Trophoblast cell (in vitro differentiated cells and primary cell): ENCODE measurements around the gene FKBP14.

Experiments
- DNase-seq, 2 donors: peaks; one replicate each; pipeline ENCODE4 v3.0.0-alpha.2; 2016
- H2AFZ ChIP-seq: 2 replicates; pipeline ENCODE4 v1.6.1; 2013; ENCODE audit warnings: low read length, moderate library complexity, mild to moderate bottlenecking; ENCODE audit not compliant: insufficient read depth, poor library complexity
- H2AK5ac ChIP-seq: 2 replicates; pipeline ENCODE4 v1.6.1; 2013; ENCODE audit warnings: mild to moderate bottlenecking, low read length
- H2BK120ac ChIP-seq: 2 replicates; pipeline ENCODE4 v1.6.1; 2013; ENCODE audit warnings: low read length, mild to moderate bottlenecking, moderate library complexity; ENCODE audit not compliant: insufficient read depth, poor library complexity
- H2BK12ac ChIP-seq: 2 replicates; pipeline ENCODE4 v1.6.1; 2013; ENCODE audit warnings: mild to moderate bottlenecking, low read length, moderate library complexity
- H2BK5ac ChIP-seq: 2 replicates; pipeline ENCODE4 v1.6.1; 2013; ENCODE audit warnings: low read length, low read depth, moderate library complexity, mild to moderate bottlenecking; ENCODE audit not compliant: poor library complexity
- H3K14ac ChIP-seq: 2 replicates; pipeline ENCODE4 v1.6.1; 2013; ENCODE audit warnings: mild to moderate bottlenecking, low read length
- H3K18ac ChIP-seq: 2 replicates; pipeline ENCODE4 v1.6.1; 2013; ENCODE audit warnings: mild to moderate bottlenecking, low read length
- H3K23ac ChIP-seq: 2 replicates; pipeline ENCODE4 v1.6.1; 2013; ENCODE audit warnings: low read length
- H3K27ac ChIP-seq: 2 replicates; pipeline ENCODE4 v1.5.1; 2013; ENCODE audit warnings: low read depth, mild to moderate bottlenecking, inconsistent platforms, low read length, moderate library complexity
- H3K27me3 ChIP-seq: 2 replicates; pipeline ENCODE4 v1.6.1; 2013; ENCODE audit warnings: inconsistent platforms, mild to moderate bottlenecking, low read length, moderate library complexity; ENCODE audit not compliant: insufficient read depth
- H3K36me3 ChIP-seq, 2 experiments: 1 replicate in 1 of 2; 2 replicates in 1 of 2; pipeline ENCODE4 v1.6.1; 2013; ENCODE audit warnings: low read length in 2 of 2, mild to moderate bottlenecking in 2 of 2, moderate library complexity in 1 of 2; ENCODE audit not compliant: insufficient read depth in 2 of 2, control insufficient read depth in 1 of 2
- H3K4ac ChIP-seq: 2 replicates; pipeline ENCODE4 v1.6.1; 2013; ENCODE audit warnings: low read depth, mild to moderate bottlenecking, low read length, moderate library complexity
- H3K4me1 ChIP-seq, 2 experiments: 1 replicate in 1 of 2; 2 replicates in 1 of 2; pipeline ENCODE4 v1.6.1; 2013; ENCODE audit warnings: low read length in 2 of 2, mild to moderate bottlenecking in 2 of 2, moderate library complexity in 1 of 2; ENCODE audit not compliant: insufficient read depth in 2 of 2, control insufficient read depth in 1 of 2
- H3K4me2 ChIP-seq: 2 replicates; pipeline ENCODE4 v1.6.1; 2013; ENCODE audit warnings: inconsistent platforms, mild to moderate bottlenecking, low read length, moderate library complexity
- H3K4me3 ChIP-seq: 2 replicates; pipeline ENCODE4 v1.5.1; 2013; ENCODE audit warnings: mild to moderate bottlenecking, low read depth, low read length, inconsistent platforms
- H3K79me1 ChIP-seq: one replicate; pipeline ENCODE4 v1.6.1; 2013; ENCODE audit warnings: low read length
- H3K79me2 ChIP-seq: 2 replicates; pipeline ENCODE4 v1.6.1; 2013; ENCODE audit warnings: low read length, mild to moderate bottlenecking; ENCODE audit not compliant: control insufficient read depth, insufficient read depth, poor library complexity
- H3K9ac ChIP-seq: 2 replicates; pipeline ENCODE4 v1.6.1; 2013; ENCODE audit warnings: mild to moderate bottlenecking, low read length
- H3K9me3 ChIP-seq: 2 replicates; pipeline ENCODE4 v1.6.1; 2013; ENCODE audit warnings: low read depth, mild to moderate bottlenecking, control low read depth, inconsistent platforms, low read length; ENCODE audit not compliant: insufficient read depth
- H4K12ac ChIP-seq: 2 replicates; pipeline ENCODE4 v1.6.1; 2013; ENCODE audit warnings: low read depth, mild to moderate bottlenecking, low read length, moderate library complexity
- H4K8ac ChIP-seq: 2 replicates; pipeline ENCODE4 v1.6.1; 2013; ENCODE audit warnings: low read depth, mild to moderate bottlenecking, low read length, moderate library complexity
- H4K91ac ChIP-seq: one replicate; pipeline ENCODE4 v1.6.1; 2013; ENCODE audit warnings: low read depth, mild to moderate bottlenecking, low read length, moderate library complexity
- WGBS: extraction: QIAGEN DNeasy Blood & Tissue Kit; methylation state at CpG from one replicate; pipeline ENCODE4 v1.1.7; 2013; ENCODE audit warnings: missing lambda C conversion rate; ENCODE audit not compliant: insufficient read length, insufficient coverage; ENCODE audit errors: extremely low coverage; 5-methylcytosine and 5-hydroxymethylcytosine counted together

FKBP14 gene

DNA sequence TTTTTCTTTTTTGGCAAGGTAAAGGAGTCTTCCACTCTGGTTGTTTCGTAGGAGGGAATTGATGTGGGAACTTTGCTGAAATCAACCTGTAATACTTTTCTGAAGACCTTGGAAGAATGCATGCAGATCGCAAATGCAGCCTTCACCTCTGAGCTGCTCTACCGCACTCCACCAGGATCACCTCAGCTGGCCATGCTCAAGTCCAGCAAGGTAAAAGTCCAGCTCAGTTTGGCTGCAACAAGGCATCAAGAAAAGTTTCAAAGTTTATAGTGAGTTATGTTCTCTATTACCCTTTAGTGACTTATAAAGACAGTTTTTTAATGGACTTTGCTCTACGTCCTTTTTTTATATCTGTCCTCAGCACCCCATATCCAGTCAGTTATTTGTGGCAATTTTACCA, 22.7 kb upstream of the FKBP14 start:
- H3K4me3 ChIP-seq, result no peak overlapping the region
- no peaks in the 10 kb centered on the region for H3K9me3 ChIP-seq
- H3K14ac ChIP-seq, result no peak overlapping the region
- H3K9ac ChIP-seq, result no peak overlapping the region
- WGBS, result no CpG with 5 or more reads among the region's 4 CpGs
- H4K8ac ChIP-seq, result no peak overlapping the region
- H2AFZ ChIP-seq, result no peak overlapping the region
- no peaks in the 10 kb centered on the region for H3K4me1 ChIP-seq
- no peaks in the 10 kb centered on the region for H3K79me1 ChIP-seq
- H3K18ac ChIP-seq, result no peak overlapping the region
- H3K23ac ChIP-seq, result no peak overlapping the region
- H3K27ac ChIP-seq, result no peak overlapping the region
- H4K12ac ChIP-seq, result no peak overlapping the region
- H3K27me3 ChIP-seq, result no peaks in the 10 kb centered on the region
- no peak overlapping the region for H2BK12ac ChIP-seq
- no peak overlapping the region for H2AK5ac ChIP-seq
- H3K4ac ChIP-seq, result no peak overlapping the region
- H3K79me2 ChIP-seq, result no peaks in the 10 kb centered on the region
- no peak for DNase-seq
- no peak overlapping the region for H2BK5ac ChIP-seq
- no peak overlapping the region for H3K4me2 ChIP-seq
- no peak overlapping the region for H2BK120ac ChIP-seq
- H3K36me3 ChIP-seq, result peaks cover 13 to 31% of the 10 kb centered on the region in 2 experiments
- no peak overlapping the region for H4K91ac ChIP-seq

DNA sequence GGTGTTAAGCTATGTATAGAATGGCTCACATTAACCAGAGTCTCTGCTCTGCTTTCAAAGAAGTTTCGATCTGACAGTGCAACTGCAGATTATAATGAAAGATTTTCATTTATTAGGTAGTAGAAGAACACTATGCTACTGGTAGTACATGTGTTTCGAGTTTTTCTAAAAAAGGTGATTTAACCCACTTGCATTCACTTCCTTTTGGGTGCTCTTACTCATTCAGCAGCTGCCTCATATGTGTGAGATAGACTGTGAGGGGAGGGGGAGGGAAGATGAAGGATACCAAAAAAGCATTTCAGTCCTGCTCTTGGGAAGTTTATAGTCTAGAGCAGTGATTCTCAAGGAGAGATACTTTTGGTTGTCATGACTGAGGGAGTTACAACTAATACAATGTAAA, 22.1 kb upstream of the FKBP14 start:
- no peaks in the 10 kb centered on the region for H3K9me3 ChIP-seq
- no peak overlapping the region for H3K18ac ChIP-seq
- H3K9ac ChIP-seq, result no peak overlapping the region
- H3K27me3 ChIP-seq, result no peaks in the 10 kb centered on the region
- no peak overlapping the region for H2BK12ac ChIP-seq
- H3K79me1 ChIP-seq, result no peaks in the 10 kb centered on the region
- no peaks in the 10 kb centered on the region for H3K79me2 ChIP-seq
- no peaks in the 10 kb centered on the region for H3K4me1 ChIP-seq
- H2BK120ac ChIP-seq, result no peak overlapping the region
- no CpG with 5 or more reads among the region's 2 CpGs for WGBS
- no peak overlapping the region for H2AK5ac ChIP-seq
- H3K14ac ChIP-seq, result no peak overlapping the region
- no peak overlapping the region for H4K91ac ChIP-seq
- no peak overlapping the region for H3K4ac ChIP-seq
- H4K12ac ChIP-seq, result no peak overlapping the region
- no peak overlapping the region for H3K27ac ChIP-seq
- no peak overlapping the region for H3K4me2 ChIP-seq
- no peak overlapping the region for H2BK5ac ChIP-seq
- no peak overlapping the region for H3K23ac ChIP-seq
- H2AFZ ChIP-seq, result no peak overlapping the region
- no peak for DNase-seq
- no peak overlapping the region for H3K4me3 ChIP-seq
- H4K8ac ChIP-seq, result no peak overlapping the region
- H3K36me3 ChIP-seq, result peaks cover 13 to 29% of the 10 kb centered on the region in 2 experiments

DNA sequence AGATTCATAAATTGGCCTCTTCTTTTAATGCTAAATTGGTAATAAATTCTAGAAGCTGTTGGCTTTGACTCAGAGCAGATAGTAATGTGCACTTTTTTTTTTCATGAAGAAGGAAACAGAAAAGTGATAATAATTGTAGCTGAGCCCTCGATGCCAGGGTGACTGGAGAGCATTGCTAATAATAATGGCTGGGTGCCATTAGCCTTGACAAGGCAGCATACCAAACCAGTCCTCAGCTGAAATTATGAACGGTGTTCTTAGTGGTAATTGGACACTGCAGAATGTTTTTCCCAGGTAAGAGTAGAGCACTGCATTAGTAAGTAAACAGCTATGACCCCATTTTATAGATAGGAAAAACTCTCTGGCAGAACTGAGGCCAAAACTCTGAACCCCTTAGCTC, 20.6 kb upstream of the FKBP14 start:
- H4K91ac ChIP-seq, result no peak overlapping the region
- H3K36me3 ChIP-seq, result peaks cover 12 to 23% of the 10 kb centered on the region in 2 experiments
- WGBS, result no CpG with 5 or more reads among the region's 2 CpGs
- no peak overlapping the region for H2BK120ac ChIP-seq
- no peak overlapping the region for H3K9ac ChIP-seq
- no peak overlapping the region for H3K4me2 ChIP-seq
- no peak for DNase-seq
- no peak overlapping the region for H3K4ac ChIP-seq
- H3K79me1 ChIP-seq, result no peaks in the 10 kb centered on the region
- H3K4me1 ChIP-seq, result no peaks in the 10 kb centered on the region
- no peak overlapping the region for H2AK5ac ChIP-seq
- no peak overlapping the region for H2AFZ ChIP-seq
- no peak overlapping the region for H3K23ac ChIP-seq
- H3K27ac ChIP-seq, result no peak overlapping the region
- H2BK12ac ChIP-seq, result no peak overlapping the region
- no peaks in the 10 kb centered on the region for H3K27me3 ChIP-seq
- H3K18ac ChIP-seq, result no peak overlapping the region
- no peak overlapping the region for H2BK5ac ChIP-seq
- no peaks in the 10 kb centered on the region for H3K9me3 ChIP-seq
- no peak overlapping the region for H3K4me3 ChIP-seq
- no peak overlapping the region for H4K12ac ChIP-seq
- no peak overlapping the region for H4K8ac ChIP-seq
- H3K14ac ChIP-seq, result no peak overlapping the region
- H3K79me2 ChIP-seq, result no peaks in the 10 kb centered on the region

DNA sequence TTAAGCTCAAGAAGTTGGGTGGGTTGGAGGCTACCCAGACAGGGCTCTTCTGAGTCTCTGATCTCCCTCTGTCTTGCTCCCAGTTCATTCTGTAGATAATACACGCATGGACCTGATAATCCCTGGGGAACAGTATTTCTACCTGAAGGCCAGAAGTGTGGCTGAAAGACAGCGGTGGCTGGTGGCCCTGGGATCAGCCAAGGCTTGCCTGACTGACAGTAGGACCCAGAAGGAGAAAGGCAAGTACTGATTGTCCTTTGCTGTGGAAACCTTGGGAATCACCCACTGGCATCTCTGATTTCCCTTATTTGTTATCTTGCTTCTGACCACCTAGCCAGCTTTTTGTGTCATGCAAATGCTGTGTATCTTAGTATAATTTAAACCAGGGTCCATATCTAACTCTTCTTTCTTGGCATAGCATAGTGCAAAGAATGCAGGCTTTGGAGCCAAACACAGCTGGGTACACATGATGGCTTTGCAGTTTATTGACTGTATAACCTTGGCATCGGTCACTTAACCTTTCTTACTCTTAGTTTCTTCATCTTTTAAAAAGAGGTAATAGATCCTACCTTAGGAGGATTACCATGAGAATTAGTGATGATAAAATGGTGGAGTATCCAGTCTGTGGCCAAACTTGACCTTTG, 19.7 kb upstream of the FKBP14 start:
- H3K9ac ChIP-seq, result no peak overlapping the region
- no peak overlapping the region for H2BK12ac ChIP-seq
- no peak overlapping the region for H4K8ac ChIP-seq
- no peak overlapping the region for H3K4me3 ChIP-seq
- no peaks in the 10 kb centered on the region for H3K9me3 ChIP-seq
- H3K79me1 ChIP-seq, result no peaks in the 10 kb centered on the region
- H3K18ac ChIP-seq, result no peak overlapping the region
- H3K23ac ChIP-seq, result no peak overlapping the region
- no peak overlapping the region for H3K4me2 ChIP-seq
- no CpG with 5 or more reads among the region's 3 CpGs for WGBS
- no peak overlapping the region for H2BK120ac ChIP-seq
- no peak overlapping the region for H3K14ac ChIP-seq
- H4K12ac ChIP-seq, result no peak overlapping the region
- no peaks in the 10 kb centered on the region for H3K27me3 ChIP-seq
- H2AK5ac ChIP-seq, result no peak overlapping the region
- H3K4ac ChIP-seq, result no peak overlapping the region
- no peaks in the 10 kb centered on the region for H3K79me2 ChIP-seq
- no peak for DNase-seq
- no peak overlapping the region for H3K27ac ChIP-seq
- H3K36me3 ChIP-seq, result peaks cover 8 to 20% of the 10 kb centered on the region in 2 experiments
- no peak overlapping the region for H2AFZ ChIP-seq
- no peak overlapping the region for H2BK5ac ChIP-seq
- peaks cover 2 to 3% of the 10 kb centered on the region in 2 experiments for H3K4me1 ChIP-seq
- no peak overlapping the region for H4K91ac ChIP-seq
